ENCODE data around the gene PTP4A1.

- TF ChIP-seq SIN3A (IDR thresholded peaks at IDR 0.05; ENCODE audit: borderline replicate concordance, insufficient read depth, low read length), result no peak
- TF ChIP-seq FOXP2 (optimal IDR thresholded peaks at IDR 0.05; ENCODE audit: borderline replicate concordance, extremely low read depth, extremely low read length, insufficient read depth), result no peak
- TF ChIP-seq POLR2AphosphoS5 (IDR thresholded peaks at IDR 0.05; ENCODE audit: low read depth, low read length), result no peak
- no peak for TF ChIP-seq TAF1 (IDR thresholded peaks at IDR 0.05; ENCODE audit: borderline replicate concordance, insufficient read depth, low read length)
- TF ChIP-seq REST (IDR thresholded peaks at IDR 0.05; ENCODE audit: insufficient read depth in 1 of 2, low read depth in 2 of 2, low read length in 2 of 2), result no peak
Observed at GRCh38 chr6:63565058-63565726, 7.1 kb upstream of the PTP4A1 start.
